Measurements from ENCODE around the gene CFAP299.

CFAP299 gene

DNA sequence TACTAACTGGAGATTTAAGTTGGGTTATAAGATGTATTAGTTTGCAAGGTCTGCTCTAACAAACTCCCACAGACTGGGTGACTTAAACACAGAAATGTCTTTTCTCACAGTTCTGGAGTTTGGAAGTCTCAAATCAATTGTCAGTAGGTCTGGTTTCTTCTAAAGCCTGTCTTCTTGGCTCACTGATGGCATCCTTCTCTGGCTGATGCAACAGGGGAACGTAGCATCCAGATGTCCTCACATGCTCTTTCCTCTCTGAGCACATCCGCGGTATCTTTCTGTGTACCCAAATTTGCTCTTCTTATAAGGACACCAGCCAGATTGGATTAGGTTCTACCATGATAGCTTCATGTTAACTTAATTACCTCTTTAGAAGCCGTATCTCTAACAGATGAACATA is 631.8 kb downstream of the CFAP299 start:
- no peak for FAIRE-seq
- TF ChIP-seq CTCF (IDR thresholded peaks at IDR 0.05; ENCODE audit: insufficient read depth, missing control alignments): no peak
- DNase-seq (ENCODE audit: insufficient read length, low spot score): no peak

GRCh38 chr4:80980239-80980638 is 644.7 kb downstream of the CFAP299 start:
- no peak for TF ChIP-seq CTCF (IDR thresholded peaks at IDR 0.05; ENCODE audit: insufficient read depth, missing control alignments)
- FAIRE-seq (no peak), DNase-seq (ENCODE audit: insufficient read length, low spot score) (no peak)

- FAIRE-seq: no peak
- no peak for TF ChIP-seq CTCF (IDR thresholded peaks at IDR 0.05; ENCODE audit: insufficient read depth, missing control alignments)
- DNase-seq (ENCODE audit: insufficient read length, low spot score): no peak
These were observed 650.5 kb downstream of the CFAP299 start for GRCh38 chr4:80986011-80986410.

GRCh38 chr4:80989921-80990544 is 654.5 kb downstream of the CFAP299 start:
- TF ChIP-seq CTCF (IDR thresholded peaks at IDR 0.05; ENCODE audit: insufficient read depth, missing control alignments): peak; percentile 72
- FAIRE-seq (peak; percentile 92), DNase-seq (ENCODE audit: insufficient read length, low spot score) (no peak)

DNA sequence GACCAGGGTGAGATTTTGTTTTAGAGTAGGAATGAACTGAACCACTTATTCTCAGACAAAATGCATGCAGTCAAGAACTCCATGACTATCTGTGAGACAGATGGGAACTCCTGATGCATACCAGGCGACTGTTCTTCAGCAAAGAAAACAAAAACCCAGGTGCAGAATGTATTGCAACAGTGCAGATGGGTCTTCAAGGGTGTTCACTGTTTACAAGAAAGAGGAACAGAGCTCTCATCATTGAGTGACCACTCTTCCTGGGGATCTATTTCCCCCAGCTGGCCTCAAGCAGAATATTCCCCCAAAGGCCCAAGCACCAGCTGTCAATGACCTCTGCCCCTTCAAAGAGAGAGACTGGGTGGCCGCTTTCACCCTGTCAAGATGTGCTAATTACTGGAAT is 655.3 kb downstream of the CFAP299 start:
- FAIRE-seq (no peak), DNase-seq (ENCODE audit: insufficient read length, low spot score) (no peak)
- TF ChIP-seq CTCF (IDR thresholded peaks at IDR 0.05; ENCODE audit: insufficient read depth, missing control alignments): no peak

- no peak for TF ChIP-seq CTCF (IDR thresholded peaks at IDR 0.05; ENCODE audit: insufficient read depth, missing control alignments)
- DNase-seq (ENCODE audit: insufficient read length, low spot score) (no peak), FAIRE-seq (no peak)
These were observed 664.4 kb downstream of the CFAP299 start for GRCh38 chr4:80999943-81000342.

GRCh38 chr4:81003597-81004111 is 668.1 kb downstream of the CFAP299 start:
- no peak for TF ChIP-seq CTCF (IDR thresholded peaks at IDR 0.05; ENCODE audit: insufficient read depth, missing control alignments)
- FAIRE-seq (no peak), DNase-seq (ENCODE audit: insufficient read length, low spot score) (no peak)

All from D721Med (cell line).